ENCODE measurements around the gene KLHDC8B.

- TF ChIP-seq CTCF (IDR thresholded peaks at IDR 0.05; ENCODE audit: low read length) (no peak), EZH2phosphoT487 (IDR thresholded peaks at IDR 0.05; ENCODE audit: low read length) (no peak), EZH2 (optimal IDR thresholded peaks at IDR 0.05; ENCODE audit: low read depth, low read length) (no peak)
These were observed 48.9 kb upstream of the KLHDC8B start for GRCh38 chr3:49122451-49122850.

Data from MM.1S (cell line).